GM18909 (cell line): ENCODE data around the gene RIC1.
"Not testable (repeated sequence)": the region's sequence is repeated elsewhere in the genome, so short reads cannot be mapped to it uniquely, and the experiment has no call there.

ENCODE experiments used
- ATAC-seq: cut with Tn5 transposase; IDR thresholded peaks from one replicate; pipeline ENCODE4 v1.9.1; 2021; ENCODE audit warnings: mild to moderate bottlenecking; ENCODE audit not compliant: unreplicated experiment, poor library complexity

The RIC1 gene

GRCh38 chr9:5783420-5783819, 154.5 kb downstream of the RIC1 start:
- ATAC-seq, result not testable (repeated sequence)

GRCh38 chr9:5783982-5784381, 155.1 kb downstream of the RIC1 start:
- no peak for ATAC-seq

- no peak for ATAC-seq
Observed at GRCh38 chr9:5784526-5785315, 155.8 kb downstream of the RIC1 start.

GRCh38 chr9:5786370-5787127, 157.6 kb downstream of the RIC1 start:
- no peak for ATAC-seq

GRCh38 chr9:5787220-5787619, 158.3 kb downstream of the RIC1 start:
- ATAC-seq, result no peak

- no peak for ATAC-seq
Observed at GRCh38 chr9:5787759-5788302, 158.9 kb downstream of the RIC1 start.

GRCh38 chr9:5789489-5789888, 160.6 kb downstream of the RIC1 start:
- no peak for ATAC-seq

GRCh38 chr9:5790923-5791322, 162.0 kb downstream of the RIC1 start:
- no peak for ATAC-seq

- ATAC-seq, result no peak
Observed at GRCh38 chr9:5791870-5792269, 163.0 kb downstream of the RIC1 start.

GRCh38 chr9:5793812-5794211, 164.9 kb downstream of the RIC1 start:
- no peak for ATAC-seq

GRCh38 chr9:5796298-5796697, 167.4 kb downstream of the RIC1 start:
- no peak for ATAC-seq

GRCh38 chr9:5798581-5798980, 169.7 kb downstream of the RIC1 start:
- no peak for ATAC-seq

- ATAC-seq, result no peak
Observed at GRCh38 chr9:5799314-5799713, 170.4 kb downstream of the RIC1 start.

- not testable (repeated sequence) for ATAC-seq
Observed at GRCh38 chr9:5800378-5800777, 171.5 kb downstream of the RIC1 start.

GRCh38 chr9:5800969-5801738, 172.2 kb downstream of the RIC1 start:
- ATAC-seq, result no peak

- no peak for ATAC-seq
Observed at GRCh38 chr9:5801739-5802113, 172.8 kb downstream of the RIC1 start.

GRCh38 chr9:5805478-5805877, 176.6 kb downstream of the RIC1 start:
- no peak for ATAC-seq

- no peak for ATAC-seq
Observed at GRCh38 chr9:5811751-5812150, 182.8 kb downstream of the RIC1 start.

GRCh38 chr9:5813824-5814223, 184.9 kb downstream of the RIC1 start:
- no peak for ATAC-seq

GRCh38 chr9:5815461-5815860, 186.6 kb downstream of the RIC1 start:
- ATAC-seq, result no peak

GRCh38 chr9:5817862-5818261, 189.0 kb downstream of the RIC1 start:
- ATAC-seq, result no peak
